Activated CD4-positive, alpha-beta T cell treated with anti-CD3 and anti-CD28 coated beads, Interleukin-2, amount 10 ng/mL, durations not matched to agents 24 days and 14 days (primary cell): Measurements from ENCODE around the gene FAM222B. TPM values are rescaled to one million over a fixed set of nuclear protein-coding genes. Genes with fewer than 3 reads are reported as not detected.
"Not testable (repeated sequence)": the region's sequence is repeated elsewhere in the genome, so short reads cannot be mapped to it uniquely, and the experiment has no call there.

Source experiments
- DNase-seq: peaks from one replicate; pipeline ENCODE4 v3.0.0; 2022
- H3K27ac Mint-ChIP-seq: one replicate; pipeline ENCODE4 v1.8.0; 2022; ENCODE audit warnings: mild to moderate bottlenecking, mixed read lengths
- H3K27me3 Mint-ChIP-seq: one replicate; pipeline ENCODE4 v1.8.0; 2022; ENCODE audit warnings: mixed read lengths
- H3K36me3 Mint-ChIP-seq: one replicate; pipeline ENCODE4 v1.8.0; 2022; ENCODE audit warnings: low read depth, mild to moderate bottlenecking, mixed read lengths
- H3K4me1 Mint-ChIP-seq: one replicate; pipeline ENCODE4 v1.8.0; 2021; ENCODE audit warnings: mixed read lengths
- H3K4me3 Mint-ChIP-seq: one replicate; pipeline ENCODE4 v1.8.0; 2022; ENCODE audit warnings: mild to moderate bottlenecking, moderate library complexity, mixed read lengths
- H3K9me3 Mint-ChIP-seq: one replicate; pipeline ENCODE4 v1.8.0; 2021; ENCODE audit warnings: mixed read lengths
- intact Hi-C: fragments of 100-400 bp; cut with micrococcal nuclease; formaldehyde crosslinking; loops from one replicate; pipeline ENCODE4 v1.15.1; 2023
- total RNA-seq: library from RNA; stranded (reverse); gene quantifications from 2 replicates; pipeline ENCODE4 v1.2.3, GENCODE V29; 2022

The FAM222B gene
- total RNA-seq, 1 donor from 2014 or later, result 24.0 TPM

DNA sequence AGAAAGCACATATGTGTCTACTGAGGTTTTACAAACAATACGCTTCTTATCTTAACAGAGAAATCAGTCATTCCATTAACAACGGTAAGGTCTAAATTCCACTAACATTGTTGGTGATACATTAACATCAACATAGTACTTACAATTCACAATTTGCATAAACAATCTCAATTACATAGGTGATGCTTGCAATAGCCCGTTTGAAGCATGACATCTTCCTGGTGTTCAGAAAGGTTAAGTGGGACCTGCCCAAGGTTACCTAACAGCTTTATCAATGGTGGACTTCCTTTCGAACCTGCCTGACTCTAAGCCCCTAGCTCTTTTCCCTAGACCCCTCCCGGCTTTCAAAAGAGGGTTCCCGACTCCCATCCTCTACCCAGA, 699 bp downstream of the FAM222B start:
- Mint-ChIP-seq H3K4me3 (peak overlapping the region; percentile 98), H3K4me1 (peaks cover 19% of the 10 kb centered on the region), H3K27ac (peak overlapping the region; percentile 96), H3K36me3 (peaks cover 11% of the 10 kb centered on the region), H3K27me3 (no peaks in the 10 kb centered on the region), H3K9me3 (no peaks in the 10 kb centered on the region)
- intact Hi-C loops, result loop anchor here (1.0 to 2.0 kb wide), 4 partner anchors 12 to 79 kb away; partner anchors contain the start of gene FLOT2
- DNase-seq, result no peak

DNA sequence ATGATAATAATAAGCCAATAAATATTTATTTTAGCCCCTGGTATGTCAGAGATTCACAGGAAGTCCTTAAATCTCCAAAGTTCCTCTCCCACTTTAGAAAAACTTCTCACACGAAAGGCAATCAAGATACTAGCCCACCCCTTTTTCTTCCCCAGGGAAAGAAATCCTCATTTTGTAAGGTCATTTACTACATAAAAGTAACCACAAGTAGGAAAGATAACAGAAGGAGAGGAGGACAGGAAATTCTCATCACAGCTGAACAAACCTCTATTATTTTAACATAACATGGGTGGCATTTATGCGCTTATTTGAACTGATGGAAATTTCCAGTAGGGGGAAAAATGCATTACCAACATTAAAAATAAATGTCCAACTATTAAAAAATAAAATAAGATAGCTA, 3.4 kb downstream of the FAM222B start:
- Mint-ChIP-seq H3K4me1 (peaks cover 23% of the 10 kb centered on the region), H3K27ac (peak overlapping the region; percentile 84), H3K27me3 (no peaks in the 10 kb centered on the region), H3K36me3 (peaks cover 16% of the 10 kb centered on the region), H3K4me3 (peak overlapping the region; percentile 39), H3K9me3 (no peaks in the 10 kb centered on the region)
- intact Hi-C loops, result no loop called here
- DNase-seq, result no peak

DNA sequence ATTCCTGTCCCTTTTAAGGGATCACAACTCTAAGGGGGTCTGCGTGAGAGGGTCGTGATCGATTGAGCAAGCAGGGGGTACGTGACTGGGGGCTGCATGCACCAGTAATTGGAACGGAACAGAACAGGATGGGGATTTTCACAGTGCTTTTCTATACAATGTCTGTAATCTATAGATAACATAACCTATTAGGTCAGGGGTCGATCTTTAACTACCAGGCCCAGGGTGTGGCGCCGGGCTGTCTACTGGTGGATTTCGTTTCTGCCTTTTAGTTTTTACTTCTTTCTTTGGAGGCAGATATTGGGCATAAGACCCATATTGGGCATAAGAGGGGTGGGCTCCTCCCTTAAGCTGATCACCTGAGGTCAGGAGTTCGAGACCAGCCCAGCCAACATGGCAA, 6.0 kb downstream of the FAM222B start:
- H3K9me3 Mint-ChIP-seq, DNase-seq, intact Hi-C loops, H3K27me3 Mint-ChIP-seq, H3K27ac Mint-ChIP-seq, H3K4me3 Mint-ChIP-seq: not testable (repeated sequence)
- Mint-ChIP-seq H3K4me1 (peaks cover 22% of the 10 kb centered on the region), H3K36me3 (peaks cover 20% of the 10 kb centered on the region)

DNA sequence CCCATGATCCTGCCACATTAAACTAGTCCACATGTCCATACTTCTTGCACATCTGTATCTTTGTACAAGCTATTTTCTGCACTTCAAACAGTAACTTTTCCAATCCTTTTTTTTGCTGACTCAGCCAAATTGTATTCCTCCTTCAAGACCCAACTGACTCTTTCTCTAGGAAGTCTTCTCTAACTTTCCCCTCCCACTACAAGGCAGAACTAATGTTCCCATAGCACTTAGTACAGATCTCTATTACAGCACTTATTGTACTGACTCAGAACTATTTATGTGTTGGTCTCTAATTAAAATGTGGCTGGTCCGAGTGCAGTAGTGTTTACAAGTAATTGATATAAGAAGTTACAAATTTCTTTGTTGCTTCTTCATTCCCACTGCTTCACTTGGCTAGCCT, 8.2 kb downstream of the FAM222B start:
- Mint-ChIP-seq H3K4me1 (peaks cover 13% of the 10 kb centered on the region), H3K4me3 (no peak overlapping the region), H3K27me3 (no peaks in the 10 kb centered on the region), H3K36me3 (peaks cover 27% of the 10 kb centered on the region), H3K27ac (no peak overlapping the region), H3K9me3 (no peaks in the 10 kb centered on the region)
- intact Hi-C loops, result no loop called here
- no peak for DNase-seq

DNA sequence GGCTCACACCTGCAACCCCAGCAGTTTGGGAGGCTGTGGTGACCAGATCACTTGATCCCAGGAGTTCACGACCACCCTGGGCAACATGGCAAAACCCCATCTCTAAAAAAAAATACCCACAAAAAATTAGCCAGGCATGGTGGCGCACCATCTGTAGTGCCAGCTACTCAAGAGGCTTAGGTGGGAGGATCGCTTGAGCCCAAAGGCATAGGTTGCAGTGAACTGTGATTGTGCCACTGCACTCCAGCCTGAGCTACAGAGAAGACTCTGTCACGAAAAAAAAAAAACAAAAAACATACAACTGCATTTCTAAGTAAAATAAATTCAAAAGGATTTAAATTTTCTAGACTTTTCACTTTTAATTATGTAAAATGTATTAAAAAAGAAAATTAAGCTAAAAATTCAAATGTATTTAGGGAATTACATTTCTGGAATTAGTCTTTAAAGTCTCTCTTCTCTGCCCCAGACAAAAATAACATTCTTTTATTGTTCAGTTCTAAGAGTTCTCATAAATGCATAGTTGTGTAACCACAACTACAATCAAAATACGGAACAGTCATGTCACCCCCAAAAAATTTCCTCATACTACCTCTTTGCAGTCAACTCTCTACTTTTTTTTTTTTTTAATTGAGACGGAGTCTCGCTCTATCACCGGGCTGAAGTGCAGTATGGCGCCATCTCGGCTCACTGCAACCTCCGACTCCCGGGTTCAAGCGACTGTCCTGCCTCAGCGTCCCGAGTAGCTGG, 14.1 kb downstream of the FAM222B start:
- Mint-ChIP-seq H3K36me3 (peaks cover 22% of the 10 kb centered on the region), H3K4me1 (peaks cover 2% of the 10 kb centered on the region), H3K9me3 (no peaks in the 10 kb centered on the region), H3K27me3 (no peaks in the 10 kb centered on the region), H3K4me3 (no peak overlapping the region), H3K27ac (no peak overlapping the region)
- intact Hi-C loops, result no loop called here
- no peak for DNase-seq

DNA sequence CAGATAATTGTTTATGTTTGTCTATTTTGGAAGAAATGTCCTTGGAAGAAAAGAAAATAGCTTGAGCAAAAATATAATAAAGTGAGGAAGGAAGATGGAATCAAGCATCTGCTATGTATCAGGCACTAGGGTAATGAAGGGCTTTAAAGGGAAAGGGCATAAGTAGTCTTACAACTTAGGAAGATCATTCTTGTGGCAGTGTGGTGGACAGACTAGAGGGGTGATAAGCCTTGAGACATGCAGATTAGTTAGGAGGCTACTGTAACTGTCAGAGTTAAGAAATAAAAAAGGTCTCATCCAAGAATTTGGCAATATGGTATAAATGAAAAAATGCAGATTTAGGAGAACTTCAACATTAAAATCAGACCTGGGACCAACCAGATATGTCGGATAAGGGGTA, 14.9 kb downstream of the FAM222B start:
- H3K27ac Mint-ChIP-seq, result peak overlapping the region; percentile 6
- H3K9me3 Mint-ChIP-seq, result no peaks in the 10 kb centered on the region
- no peak overlapping the region for H3K4me3 Mint-ChIP-seq
- peaks cover 22% of the 10 kb centered on the region for H3K36me3 Mint-ChIP-seq
- no peak for DNase-seq
- H3K4me1 Mint-ChIP-seq, result peaks cover 2% of the 10 kb centered on the region
- intact Hi-C loops, result no loop called here
- H3K27me3 Mint-ChIP-seq, result no peaks in the 10 kb centered on the region

DNA sequence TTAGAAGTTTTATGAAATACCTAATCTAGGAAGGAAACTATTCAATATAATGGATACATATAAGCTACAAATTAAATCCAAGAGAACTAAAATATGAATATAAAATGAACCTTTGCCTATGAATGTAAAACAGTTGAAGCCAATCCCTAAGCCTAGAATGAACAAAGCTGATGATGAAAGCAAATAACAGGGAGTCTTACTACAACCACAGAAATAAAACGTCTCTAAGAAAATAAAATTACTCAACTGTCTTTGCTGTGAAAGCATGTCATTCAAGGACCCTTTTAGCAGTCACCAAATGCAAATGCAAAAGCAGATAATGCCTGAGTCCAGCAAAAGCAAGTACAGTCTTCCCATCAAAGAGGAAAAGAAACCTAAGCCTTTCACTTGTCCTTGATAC, 23.0 kb downstream of the FAM222B start:
- intact Hi-C loops, result no loop called here
- Mint-ChIP-seq H3K36me3 (peaks cover 1% of the 10 kb centered on the region), H3K4me1 (peaks cover 8% of the 10 kb centered on the region), H3K27me3 (no peaks in the 10 kb centered on the region), H3K27ac (no peak overlapping the region), H3K4me3 (no peak overlapping the region), H3K9me3 (no peaks in the 10 kb centered on the region)
- no peak for DNase-seq

DNA sequence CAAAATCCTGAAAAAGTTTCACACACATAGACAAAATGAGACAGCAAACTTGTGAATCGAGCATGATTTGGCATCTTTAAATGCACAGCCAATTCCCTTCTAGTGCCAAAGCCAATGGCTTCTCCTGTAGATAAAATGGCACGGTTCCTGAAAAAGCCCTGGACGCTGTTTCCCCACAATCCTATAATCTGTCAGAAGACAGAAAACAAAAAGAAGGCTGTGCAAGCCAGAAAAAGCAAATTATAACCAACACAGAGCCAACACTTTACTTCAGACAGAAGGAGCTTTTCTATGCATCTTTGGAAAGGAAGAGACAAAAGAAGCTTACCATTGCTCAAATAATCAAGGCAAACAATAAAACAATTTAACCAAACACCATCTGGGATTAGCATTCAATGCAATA, 23.8 kb downstream of the FAM222B start:
- H3K27ac Mint-ChIP-seq, result no peak overlapping the region
- H3K4me3 Mint-ChIP-seq, result no peak overlapping the region
- H3K27me3 Mint-ChIP-seq, result no peaks in the 10 kb centered on the region
- intact Hi-C loops, result no loop called here
- no peaks in the 10 kb centered on the region for H3K36me3 Mint-ChIP-seq
- DNase-seq, result no peak
- peaks cover 8% of the 10 kb centered on the region for H3K4me1 Mint-ChIP-seq
- H3K9me3 Mint-ChIP-seq, result no peaks in the 10 kb centered on the region

DNA sequence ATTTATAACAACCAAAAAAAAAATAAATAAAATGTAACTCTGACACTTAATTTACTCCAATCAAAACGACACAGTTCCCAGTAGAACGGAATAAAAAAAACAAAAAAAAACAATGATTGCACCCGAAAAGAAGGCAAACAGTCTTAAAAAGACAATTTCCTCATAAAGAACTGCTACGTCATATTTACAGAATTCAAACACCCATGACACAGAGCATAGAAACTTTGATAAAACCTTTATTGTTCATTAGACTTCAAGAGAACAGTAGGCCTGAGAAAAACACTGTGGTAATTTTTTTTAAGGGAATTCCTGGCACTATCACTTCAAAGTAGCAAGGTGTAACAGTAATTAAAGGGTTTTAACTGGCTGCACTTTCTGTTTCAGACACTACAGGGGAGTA, 26.1 kb downstream of the FAM222B start:
- Mint-ChIP-seq H3K27me3 (no peaks in the 10 kb centered on the region), H3K4me1 (peaks cover 15% of the 10 kb centered on the region), H3K4me3 (no peak overlapping the region), H3K27ac (no peak overlapping the region), H3K36me3 (no peaks in the 10 kb centered on the region), H3K9me3 (no peaks in the 10 kb centered on the region)
- intact Hi-C loops, result no loop called here
- no peak for DNase-seq

DNA sequence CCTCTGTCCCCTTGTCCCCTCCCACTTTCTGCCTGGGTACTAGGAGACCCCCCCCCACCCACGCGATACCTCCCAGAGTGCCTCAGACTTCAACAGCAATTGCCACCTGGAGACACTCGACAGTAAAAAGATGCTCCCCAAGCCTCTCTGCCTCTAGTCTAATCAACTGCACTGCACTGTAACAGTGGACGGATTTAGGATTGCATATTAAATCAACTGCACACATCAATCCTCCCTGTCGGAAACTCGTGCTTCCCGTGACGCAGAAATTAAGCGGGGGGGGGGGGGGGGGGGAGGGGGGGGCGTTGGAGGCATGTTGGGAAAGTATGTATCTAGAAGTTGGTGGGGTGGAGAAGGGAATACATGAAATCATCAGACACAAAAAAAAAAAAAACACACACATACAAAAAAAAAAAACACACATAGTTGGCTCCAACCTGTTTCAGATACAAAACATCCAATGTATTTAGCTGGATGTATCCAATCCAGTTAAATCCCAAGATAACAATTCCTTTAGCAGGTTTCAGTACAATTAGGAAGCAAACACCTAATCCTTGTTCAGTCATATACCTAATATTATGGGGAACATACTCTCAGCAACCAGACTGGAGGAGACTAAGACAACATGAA, 29.7 kb downstream of the FAM222B start:
- DNase-seq, result no peak
- Mint-ChIP-seq H3K4me1 (peaks cover 32% of the 10 kb centered on the region), H3K36me3 (peaks cover 3% of the 10 kb centered on the region), H3K9me3 (no peaks in the 10 kb centered on the region), H3K27ac (peak overlapping the region; percentile 97), H3K27me3 (no peaks in the 10 kb centered on the region), H3K4me3 (peak overlapping the region; percentile 85)
- intact Hi-C loops, result loop anchor here (2.0 to 5.0 kb wide), 6 partner anchors 30 to 140 kb away; partner anchors contain the start of genes DHRS13, ERAL1, FAM222B and NEK8

DNA sequence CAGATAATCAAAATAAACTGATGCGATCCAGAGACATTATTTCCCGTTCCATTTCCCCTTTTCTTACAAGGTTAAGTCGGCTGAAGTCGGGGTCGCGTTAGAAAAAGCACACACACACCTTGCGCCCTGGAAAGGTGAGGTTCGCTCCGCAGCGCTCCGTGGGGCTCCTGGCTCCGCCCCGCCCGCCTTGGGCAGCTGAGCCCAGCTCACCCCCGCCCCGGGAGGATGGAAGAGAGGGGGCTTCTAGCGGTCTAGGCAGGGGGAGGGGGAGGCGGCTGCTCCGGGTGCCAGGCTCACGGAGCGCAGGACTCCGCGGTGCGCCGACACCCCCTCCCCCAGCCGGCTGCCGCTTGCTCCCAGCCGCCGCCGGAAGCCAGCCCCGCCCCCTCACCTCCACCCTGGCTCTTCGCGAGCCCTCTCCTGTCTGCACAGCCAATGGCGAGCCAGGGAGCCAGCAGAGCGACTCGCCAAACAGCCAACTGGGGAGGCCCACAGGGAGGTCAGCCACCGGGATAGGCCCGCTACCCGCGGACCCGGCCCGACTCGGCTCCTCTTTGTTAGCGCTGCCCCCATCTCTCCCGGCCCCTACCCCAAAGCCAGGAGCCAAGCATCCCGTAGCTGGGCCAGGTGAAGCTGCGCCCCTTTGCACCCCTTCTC, 30.4 kb downstream of the FAM222B start:
- intact Hi-C loops, result loop anchor here (2.0 to 5.0 kb wide), 6 partner anchors 31 to 141 kb away; partner anchors contain the start of genes DHRS13, ERAL1, FAM222B and NEK8
- Mint-ChIP-seq H3K27ac (peak overlapping the region; percentile 97), H3K4me1 (peaks cover 36% of the 10 kb centered on the region), H3K27me3 (no peaks in the 10 kb centered on the region), H3K4me3 (peak overlapping the region; percentile 85), H3K36me3 (peaks cover 7% of the 10 kb centered on the region), H3K9me3 (no peaks in the 10 kb centered on the region)
- DNase-seq, result peak; percentile 99

DNA sequence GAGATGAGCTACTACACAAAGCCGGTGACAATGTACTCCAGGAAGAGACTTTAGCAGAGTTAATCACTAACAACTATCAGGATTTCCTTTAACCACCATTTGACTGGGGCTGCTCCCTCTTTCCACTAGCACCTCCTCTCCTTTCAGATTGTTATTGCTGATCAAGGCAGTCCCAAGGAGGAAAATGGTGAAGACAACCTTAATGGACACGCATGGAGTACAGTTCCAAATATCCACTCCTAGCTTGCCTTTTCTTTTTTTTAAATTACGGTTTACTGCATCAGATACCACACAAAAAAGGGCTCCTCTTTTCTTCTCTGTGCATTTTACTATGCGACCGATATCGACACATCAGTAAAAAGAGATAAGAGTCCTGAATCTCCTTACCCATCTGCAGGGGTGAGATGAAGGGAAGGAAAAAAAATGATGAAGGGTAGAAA, 30.9 kb downstream of the FAM222B start:
- DNase-seq, result peak; percentile 72
- Mint-ChIP-seq H3K27me3 (no peaks in the 10 kb centered on the region), H3K4me1 (peaks cover 35% of the 10 kb centered on the region), H3K36me3 (peaks cover 9% of the 10 kb centered on the region), H3K27ac (peak overlapping the region; percentile 76), H3K9me3 (no peaks in the 10 kb centered on the region), H3K4me3 (peak overlapping the region; percentile 85)
- intact Hi-C loops, result loop anchor here (2.0 to 5.0 kb wide), 6 partner anchors 31 to 141 kb away; partner anchors contain the start of genes DHRS13, ERAL1, FAM222B and NEK8

DNA sequence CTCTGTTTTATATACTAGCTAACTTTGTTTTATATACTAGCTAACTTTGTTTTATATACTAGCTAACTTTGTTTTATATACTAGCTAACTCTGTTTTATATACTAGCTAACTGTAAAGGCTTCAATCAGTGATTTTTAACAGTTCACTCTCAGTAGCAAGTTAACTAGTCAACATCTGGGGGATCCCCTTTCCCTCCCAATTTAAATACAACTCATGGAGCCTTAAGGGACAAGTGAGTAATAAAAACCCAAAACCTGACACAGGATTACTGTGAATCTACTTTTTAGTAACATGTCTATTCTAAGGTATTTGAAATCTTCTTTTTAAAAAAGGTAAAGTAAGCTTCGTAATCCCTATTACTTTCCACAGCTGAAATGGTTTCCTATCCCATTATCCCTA, 32.2 kb downstream of the FAM222B start:
- peaks cover 18% of the 10 kb centered on the region for H3K36me3 Mint-ChIP-seq
- intact Hi-C loops, result loop anchor here (5.0 kb wide), 2 partner anchors 47 to 48 kb away; partner anchors contain the start of gene ERAL1

More for the DNA sequence above, 32.2 kb downstream of the FAM222B start:
- no peak for DNase-seq
- H3K4me3 Mint-ChIP-seq, result peak overlapping the region; percentile 85
- H3K9me3 Mint-ChIP-seq, result no peaks in the 10 kb centered on the region
- H3K27me3 Mint-ChIP-seq, result no peaks in the 10 kb centered on the region
- peak overlapping the region; percentile 35 for H3K27ac Mint-ChIP-seq
- peaks cover 31% of the 10 kb centered on the region for H3K4me1 Mint-ChIP-seq
